Uterus (tissue), 2 donors: ENCODE data around the gene BMP8A.

Source experiments
- POLR2A ChIP-seq, 2 donors: fragments of 450-650 bp; IDR thresholded peaks; one replicate each; pipeline ENCODE4 v1.6.1; 2016; ENCODE audit warnings: antibody characterized with exemption in 2 of 2, mild to moderate bottlenecking in 1 of 2, moderate library complexity in 1 of 2
- TF ChIP-seq, protein P1 (sequence below), 4 experiments: fragments of 200-600 bp in 2 of 4; fragments of 450-650 bp in 2 of 4; sonication (generic) in 2 of 4; IDR thresholded peaks; one replicate each; pipeline ENCODE4 v1.5.1; 2016 to 2019; ENCODE audit warnings: antibody characterized with exemption in 4 of 4, mild to moderate bottlenecking in 2 of 4, moderate library complexity in 1 of 4

DNA sequence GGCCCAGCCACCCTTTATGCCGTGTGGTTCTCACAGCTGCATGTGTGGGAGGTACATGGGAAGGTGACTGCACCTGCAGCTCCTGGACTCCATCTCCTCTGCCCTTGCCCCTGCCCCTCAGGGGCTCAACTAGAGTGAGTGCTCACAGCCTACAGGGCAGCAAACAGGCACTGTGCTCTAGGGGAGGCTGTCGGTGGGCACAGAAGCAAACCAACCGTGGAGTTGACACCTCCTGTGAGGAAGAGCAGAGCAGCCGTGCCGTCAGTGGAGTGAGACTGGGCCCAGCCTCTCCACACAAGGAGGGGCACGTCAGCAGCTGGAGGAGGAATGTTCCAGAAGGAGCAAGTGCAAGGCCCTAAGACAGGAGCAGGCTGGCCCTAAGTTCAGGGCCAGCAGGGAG is 32.7 kb downstream of the BMP8A start:
- TF ChIP-seq, protein P1, sequence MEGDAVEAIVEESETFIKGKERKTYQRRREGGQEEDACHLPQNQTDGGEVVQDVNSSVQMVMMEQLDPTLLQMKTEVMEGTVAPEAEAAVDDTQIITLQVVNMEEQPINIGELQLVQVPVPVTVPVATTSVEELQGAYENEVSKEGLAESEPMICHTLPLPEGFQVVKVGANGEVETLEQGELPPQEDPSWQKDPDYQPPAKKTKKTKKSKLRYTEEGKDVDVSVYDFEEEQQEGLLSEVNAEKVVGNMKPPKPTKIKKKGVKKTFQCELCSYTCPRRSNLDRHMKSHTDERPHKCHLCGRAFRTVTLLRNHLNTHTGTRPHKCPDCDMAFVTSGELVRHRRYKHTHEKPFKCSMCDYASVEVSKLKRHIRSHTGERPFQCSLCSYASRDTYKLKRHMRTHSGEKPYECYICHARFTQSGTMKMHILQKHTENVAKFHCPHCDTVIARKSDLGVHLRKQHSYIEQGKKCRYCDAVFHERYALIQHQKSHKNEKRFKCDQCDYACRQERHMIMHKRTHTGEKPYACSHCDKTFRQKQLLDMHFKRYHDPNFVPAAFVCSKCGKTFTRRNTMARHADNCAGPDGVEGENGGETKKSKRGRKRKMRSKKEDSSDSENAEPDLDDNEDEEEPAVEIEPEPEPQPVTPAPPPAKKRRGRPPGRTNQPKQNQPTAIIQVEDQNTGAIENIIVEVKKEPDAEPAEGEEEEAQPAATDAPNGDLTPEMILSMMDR (IDR thresholded peaks at IDR 0.05) = no peak
- no peak for TF ChIP-seq POLR2A (IDR thresholded peaks at IDR 0.05)
